Naive B cell (primary cell): Measurements from ENCODE around the gene OTX1. TPM values are rescaled to one million over a fixed set of nuclear protein-coding genes. Genes with fewer than 3 reads are reported as not detected.
"Not testable (repeated sequence)": the region's sequence is repeated elsewhere in the genome, so short reads cannot be mapped to it uniquely, and the experiment has no call there.

ENCODE experiments used
- ATAC-seq, 2 donors: fragments of 150-1000 bp; cut with Tn5 transposase; 2 replicates each; pipeline ENCODE4 v1.10.0; 2021; ENCODE audit warnings: low read depth in 2 of 2, mild to moderate bottlenecking in 2 of 2, moderate library complexity in 2 of 2
- DNase-seq: peaks from one replicate; pipeline ENCODE4 v3.0.0; 2022
- H3K27ac Mint-ChIP-seq, 6 donors: one replicate each; pipeline ENCODE4 v1.8.0; 2020 to 2022; ENCODE audit warnings: mild to moderate bottlenecking in 6 of 6, mixed read lengths in 6 of 6, moderate library complexity in 5 of 6, inconsistent platforms in 2 of 6
- H3K27me3 Mint-ChIP-seq, 3 donors: one replicate each; pipeline ENCODE4 v1.8.0; 2021 to 2022; ENCODE audit warnings: mixed read lengths in 3 of 3, mild to moderate bottlenecking in 1 of 3
- H3K36me3 Mint-ChIP-seq, 2 donors: one replicate each; pipeline ENCODE4 v1.8.0; 2020 to 2022; ENCODE audit warnings: mixed read lengths in 2 of 2, inconsistent platforms in 1 of 2, mild to moderate bottlenecking in 1 of 2
- H3K4me1 Mint-ChIP-seq, 3 donors: one replicate each; pipeline ENCODE4 v1.8.0; 2020 to 2022; ENCODE audit warnings: mixed read lengths in 3 of 3, inconsistent platforms in 1 of 3, mild to moderate bottlenecking in 1 of 3, moderate library complexity in 1 of 3
- H3K4me3 Mint-ChIP-seq, 8 donors: one replicate each; pipeline ENCODE4 v1.8.0; 2020 to 2022; ENCODE audit warnings: mild to moderate bottlenecking in 8 of 8, mixed read lengths in 8 of 8, moderate library complexity in 8 of 8, inconsistent platforms in 2 of 8
- H3K9me3 Mint-ChIP-seq, 7 donors: one replicate each; pipeline ENCODE4 v1.8.0; 2020 to 2022; ENCODE audit warnings: mixed read lengths in 7 of 7, mild to moderate bottlenecking in 5 of 7, inconsistent platforms in 2 of 7, moderate library complexity in 1 of 7
- polyA plus RNA-seq, 6 donors: library from polyadenylated mRNA; unstranded; fragments of 300-500 nt; fragmentation: Illumina TruSeq; gene quantifications; one replicate each; pipeline ENCODE4 v1.2.3, GENCODE V29; 2021; ENCODE audit warnings: low read depth in 6 of 6

Gene OTX1
- polyA plus RNA-seq, 6 donors from 2014 or later: not detected

GRCh38 chr2:63073994-63074393 lies 23.4 kb downstream of the OTX1 start:
- Mint-ChIP-seq H3K36me3 (no peaks in the 10 kb centered on the region), H3K4me1 (no peaks in the 10 kb centered on the region), H3K27me3 (peaks cover 25 to 39% (median 30%) of the 10 kb centered on the region in 3 donors), H3K4me3 (no peak overlapping the region), H3K27ac (no peak overlapping the region), H3K9me3 (peaks cover 0 to 7% (median 1%) of the 10 kb centered on the region in 7 donors)
- ATAC-seq: no peak
- DNase-seq: no peak

DNA sequence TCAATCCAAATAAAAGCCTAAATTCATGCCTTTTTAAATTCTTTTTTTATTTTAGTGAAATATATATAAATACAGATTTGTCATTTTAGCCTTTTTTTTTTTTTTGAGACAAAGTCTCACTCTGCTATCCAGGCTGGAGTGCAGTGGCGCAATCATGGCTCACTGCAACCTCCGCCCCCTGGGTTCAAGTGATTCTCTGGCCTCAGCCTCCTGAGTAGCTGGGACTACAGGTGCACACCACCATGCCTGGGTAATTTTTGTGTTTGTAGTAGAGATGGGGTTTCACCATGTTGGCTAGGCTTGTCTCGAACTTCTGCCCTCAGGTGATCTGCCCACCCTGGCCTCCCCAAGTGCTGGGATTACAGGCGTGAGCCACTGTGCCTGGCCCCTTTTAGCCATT lies 23.8 kb downstream of the OTX1 start:
- not testable (repeated sequence) for H3K4me1 Mint-ChIP-seq, H3K27ac Mint-ChIP-seq, H3K4me3 Mint-ChIP-seq, ATAC-seq, DNase-seq, H3K9me3 Mint-ChIP-seq, H3K36me3 Mint-ChIP-seq
- H3K27me3 Mint-ChIP-seq: peaks cover 21 to 39% (median 30%) of the 10 kb centered on the region in 3 donors

DNA sequence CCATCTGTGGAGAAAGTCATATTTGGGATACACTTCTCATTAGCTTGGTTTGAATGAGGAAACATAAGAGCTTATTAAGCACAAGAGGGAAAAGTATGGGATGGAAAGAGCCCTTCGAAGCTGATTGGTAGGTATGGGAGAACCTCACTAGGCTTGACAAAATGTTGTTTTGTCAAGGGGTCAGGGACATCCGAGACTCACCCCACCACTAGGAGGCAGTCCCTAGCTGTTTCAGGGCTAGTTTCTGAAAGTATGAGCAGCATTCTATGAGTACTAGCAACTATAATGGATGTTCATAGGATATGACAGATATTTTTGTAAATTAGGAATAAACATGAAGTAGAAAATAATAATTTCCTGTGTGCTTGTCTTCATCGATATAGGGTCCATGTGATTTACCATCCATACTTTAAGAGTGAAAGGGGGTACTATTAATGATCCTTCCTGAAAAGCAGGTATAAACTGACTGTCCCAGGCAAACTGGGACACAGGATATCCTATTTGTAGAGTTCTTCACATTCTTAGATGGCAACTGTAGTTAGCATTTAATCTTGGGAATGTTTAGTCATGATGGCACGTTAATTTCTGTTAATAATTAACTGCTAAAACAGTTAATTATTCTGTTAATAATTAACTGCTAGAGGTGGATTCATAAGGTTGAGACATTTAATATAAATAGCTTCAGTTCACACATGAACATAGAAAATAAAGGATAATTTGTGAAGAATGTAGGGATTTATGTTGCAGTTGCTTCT lies 28.4 kb downstream of the OTX1 start:
- no peak for ATAC-seq
- Mint-ChIP-seq H3K4me3 (no peak overlapping the region), H3K27me3 (peaks cover 20 to 44% (median 40%) of the 10 kb centered on the region in 3 donors), H3K27ac (no peak overlapping the region), H3K36me3 (no peaks in the 10 kb centered on the region), H3K4me1 (no peaks in the 10 kb centered on the region), H3K9me3 (peaks cover 0 to 2% (median 0%) of the 10 kb centered on the region in 7 donors)
- DNase-seq: no peak

DNA sequence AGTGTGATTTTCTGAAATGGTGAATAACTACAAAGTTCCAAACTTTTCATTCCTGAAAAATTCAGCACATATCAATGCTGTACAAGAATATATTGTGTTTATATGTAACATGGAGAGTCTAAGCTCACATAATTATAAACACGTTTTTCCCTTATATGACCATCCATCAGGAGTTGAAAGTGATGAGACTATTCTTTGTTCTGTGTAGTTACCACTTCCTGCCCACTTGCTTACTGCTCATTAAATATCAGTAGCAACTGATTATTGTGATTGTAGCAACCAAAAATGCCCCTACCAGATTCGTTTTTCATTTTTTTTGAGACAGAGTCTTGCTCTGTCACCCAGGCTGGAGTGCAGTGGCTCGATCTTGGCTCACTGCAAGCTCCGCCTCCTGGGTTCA lies 30.8 kb downstream of the OTX1 start:
- H3K27me3 Mint-ChIP-seq: peaks cover 25 to 42% (median 40%) of the 10 kb centered on the region in 3 donors
- DNase-seq: no peak

DNA sequence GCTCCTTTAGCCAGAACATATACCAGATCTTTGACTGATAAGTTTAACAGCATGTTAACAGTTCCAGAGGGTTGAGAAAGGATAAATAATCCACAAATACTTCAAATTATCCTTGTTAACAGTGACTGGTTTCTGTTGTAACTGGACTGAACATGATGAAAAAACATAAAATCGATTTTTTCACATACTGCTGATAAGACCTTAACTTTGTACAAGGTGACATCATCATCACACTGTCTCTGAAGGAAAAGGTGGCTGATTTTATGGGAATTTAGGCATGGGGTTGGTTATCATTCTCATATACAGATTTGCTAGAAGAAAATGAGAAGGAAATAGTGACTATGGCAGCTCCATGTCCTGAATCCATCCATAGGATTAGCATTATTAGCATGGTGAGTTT lies 36.1 kb downstream of the OTX1 start:
- Mint-ChIP-seq H3K9me3 (peaks cover 0 to 17% (median 3%) of the 10 kb centered on the region in 7 donors), H3K4me3 (no peak overlapping the region), H3K27ac (no peak overlapping the region), H3K27me3 (peaks cover 18 to 27% (median 25%) of the 10 kb centered on the region in 3 donors), H3K36me3 (no peaks in the 10 kb centered on the region), H3K4me1 (no peaks in the 10 kb centered on the region)
- ATAC-seq: no peak
- no peak for DNase-seq

More for the DNA sequence above, 30.8 kb downstream of the OTX1 start:
- no peak for ATAC-seq
- H3K4me3 Mint-ChIP-seq: no peak overlapping the region
- H3K27ac Mint-ChIP-seq: no peak overlapping the region
- H3K9me3 Mint-ChIP-seq: peaks cover 0 to 8% (median 0%) of the 10 kb centered on the region in 7 donors
- no peaks in the 10 kb centered on the region for H3K36me3 Mint-ChIP-seq
- H3K4me1 Mint-ChIP-seq: no peaks in the 10 kb centered on the region

GRCh38 chr2:63092401-63092800 lies 41.8 kb downstream of the OTX1 start:
- Mint-ChIP-seq H3K27ac (no peak overlapping the region), H3K36me3 (no peaks in the 10 kb centered on the region), H3K4me3 (no peak overlapping the region), H3K27me3 (peaks cover 9 to 24% (median 23%) of the 10 kb centered on the region in 3 donors), H3K9me3 (peaks cover 0 to 13% (median 6%) of the 10 kb centered on the region in 7 donors), H3K4me1 (no peaks in the 10 kb centered on the region)
- ATAC-seq: no peak
- DNase-seq: no peak

DNA sequence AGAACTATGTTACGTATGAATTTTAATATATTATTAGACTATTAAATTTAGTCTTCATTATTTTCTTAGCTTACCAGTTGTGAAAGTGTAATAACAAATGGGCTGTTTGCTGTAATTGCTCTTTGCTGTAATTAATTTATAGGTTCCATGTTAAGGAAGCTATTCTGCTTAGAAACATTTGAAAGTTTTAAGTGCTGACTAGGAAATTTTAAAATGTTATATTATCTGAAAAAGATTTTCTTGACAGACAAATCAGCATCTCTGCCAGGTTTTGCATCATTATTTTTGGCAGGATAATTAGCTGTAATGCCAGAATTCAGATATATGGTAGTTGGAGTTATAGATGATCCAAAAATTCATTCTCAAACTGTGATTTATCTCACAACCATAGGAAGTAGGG lies 42.2 kb downstream of the OTX1 start:
- peaks cover 0 to 12% (median 6%) of the 10 kb centered on the region in 7 donors for H3K9me3 Mint-ChIP-seq
- H3K4me1 Mint-ChIP-seq: no peaks in the 10 kb centered on the region
- ATAC-seq (no peak), DNase-seq (no peak)
- H3K36me3 Mint-ChIP-seq: no peaks in the 10 kb centered on the region
- no peak overlapping the region for H3K27ac Mint-ChIP-seq
- H3K4me3 Mint-ChIP-seq: no peak overlapping the region
- H3K27me3 Mint-ChIP-seq: peaks cover 8 to 24% (median 23%) of the 10 kb centered on the region in 3 donors

DNA sequence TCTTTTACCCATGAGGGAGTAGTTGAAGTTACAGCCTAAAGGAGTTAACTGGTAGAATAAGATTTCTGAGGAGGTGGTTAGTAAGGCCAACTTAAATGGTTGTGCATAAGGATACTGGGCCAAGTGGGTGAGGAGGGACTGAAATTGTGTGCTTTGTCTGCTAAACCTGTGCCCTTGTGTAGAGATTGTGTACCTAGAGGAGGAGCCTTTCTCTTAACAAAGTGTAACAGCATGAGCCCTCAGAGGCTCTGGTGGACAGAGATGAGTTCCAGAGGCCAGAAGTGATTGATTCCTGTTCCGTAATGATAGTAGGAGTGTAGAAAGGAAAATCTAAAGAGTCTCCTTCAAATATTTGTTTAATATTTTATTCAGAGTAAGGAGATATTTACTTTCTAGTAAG lies 42.9 kb downstream of the OTX1 start:
- no peak for ATAC-seq
- DNase-seq: no peak
- Mint-ChIP-seq H3K27me3 (peaks cover 8 to 24% (median 23%) of the 10 kb centered on the region in 3 donors), H3K4me3 (no peak overlapping the region), H3K27ac (no peak overlapping the region), H3K9me3 (peaks cover 0 to 12% (median 4%) of the 10 kb centered on the region in 7 donors), H3K4me1 (no peaks in the 10 kb centered on the region), H3K36me3 (no peaks in the 10 kb centered on the region)

GRCh38 chr2:63096491-63096890 lies 45.9 kb downstream of the OTX1 start:
- H3K9me3 Mint-ChIP-seq: peaks cover 0 to 21% (median 8%) of the 10 kb centered on the region in 7 donors
- no peak overlapping the region for H3K27ac Mint-ChIP-seq
- no peak overlapping the region for H3K4me3 Mint-ChIP-seq
- peaks cover 12 to 17% (median 16%) of the 10 kb centered on the region in 3 donors for H3K27me3 Mint-ChIP-seq
- ATAC-seq (no peak), DNase-seq (no peak)
- no peaks in the 10 kb centered on the region for H3K4me1 Mint-ChIP-seq
- H3K36me3 Mint-ChIP-seq: no peaks in the 10 kb centered on the region

DNA sequence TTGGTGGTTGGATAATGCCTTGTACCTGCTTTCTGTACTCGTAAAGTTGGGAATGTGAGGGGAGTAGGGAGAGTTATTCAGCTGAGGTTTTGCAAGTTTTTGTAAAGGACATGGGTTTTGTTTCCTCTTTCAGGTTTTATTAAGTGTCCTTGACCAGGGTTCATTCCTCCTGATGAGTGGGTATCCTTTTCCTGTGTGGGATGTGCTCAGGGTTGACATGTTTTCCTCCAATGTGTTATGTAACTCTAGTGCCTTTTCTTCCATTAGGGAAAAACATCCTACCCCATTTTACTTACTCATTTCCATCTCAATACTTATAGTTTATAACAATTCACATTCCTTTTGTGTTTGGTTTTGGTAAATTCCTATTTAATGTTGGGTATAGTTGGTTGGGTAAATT lies 48.4 kb downstream of the OTX1 start:
- ATAC-seq (no peak), DNase-seq (no peak)
- Mint-ChIP-seq H3K4me3 (no peak overlapping the region), H3K27me3 (peaks cover 4 to 22% (median 10%) of the 10 kb centered on the region in 3 donors), H3K4me1 (no peaks in the 10 kb centered on the region), H3K9me3 (peaks cover 8 to 40% (median 26%) of the 10 kb centered on the region in 7 donors), H3K27ac (no peak overlapping the region), H3K36me3 (peaks cover 0 to 11% of the 10 kb centered on the region in 2 donors)

- Mint-ChIP-seq H3K4me3 (no peak overlapping the region), H3K36me3 (peaks cover 5 to 29% of the 10 kb centered on the region in 2 donors), H3K4me1 (no peaks in the 10 kb centered on the region), H3K9me3 (peaks cover 24 to 58% (median 45%) of the 10 kb centered on the region in 7 donors), H3K27me3 (peaks cover 4 to 25% (median 24%) of the 10 kb centered on the region in 3 donors), H3K27ac (no peak overlapping the region)
- DNase-seq: no peak
- ATAC-seq: no peak
Observed at GRCh38 chr2:63101954-63102353, 51.3 kb downstream of the OTX1 start.

GRCh38 chr2:63104482-63104881 lies 53.9 kb downstream of the OTX1 start:
- peaks cover 24 to 69% (median 45%) of the 10 kb centered on the region in 7 donors for H3K9me3 Mint-ChIP-seq

More at GRCh38 chr2:63104482-63104881, 53.9 kb downstream of the OTX1 start:
- DNase-seq: no peak
- Mint-ChIP-seq H3K27ac (no peak overlapping the region), H3K27me3 (peaks cover 4 to 25% (median 24%) of the 10 kb centered on the region in 3 donors), H3K4me1 (no peaks in the 10 kb centered on the region), H3K36me3 (peaks cover 5 to 29% of the 10 kb centered on the region in 2 donors), H3K4me3 (no peak overlapping the region)
- ATAC-seq: no peak
